Measurements from ENCODE around the gene TLR8. TPM values are rescaled to one million over a fixed set of nuclear protein-coding genes. Genes with fewer than 3 reads are reported as not detected.

TLR8 gene
- total and polyA plus RNA-seq, 2 of the 4 experiments (the other 2 are of a cell fraction) = not detected

DNA sequence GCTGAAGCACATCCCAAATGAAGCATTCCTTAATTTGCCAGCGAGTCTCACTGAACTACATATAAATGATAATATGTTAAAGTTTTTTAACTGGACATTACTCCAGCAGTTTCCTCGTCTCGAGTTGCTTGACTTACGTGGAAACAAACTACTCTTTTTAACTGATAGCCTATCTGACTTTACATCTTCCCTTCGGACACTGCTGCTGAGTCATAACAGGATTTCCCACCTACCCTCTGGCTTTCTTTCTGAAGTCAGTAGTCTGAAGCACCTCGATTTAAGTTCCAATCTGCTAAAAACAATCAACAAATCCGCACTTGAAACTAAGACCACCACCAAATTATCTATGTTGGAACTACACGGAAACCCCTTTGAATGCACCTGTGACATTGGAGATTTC is 14.6 kb downstream of the TLR8 start:
- no peaks in the 10 kb centered on the region for H3K9me1 ChIP-seq (ENCODE audit: insufficient read depth, low read length)
- H3K4me2 ChIP-seq (ENCODE audit: low read depth, low read length) = no peak overlapping the region
- ATAC-seq (ENCODE audit: low read depth) (no peak), DNase-seq (no peak)
- H3K4ac ChIP-seq (ENCODE audit: low read depth, low read length) = no peak overlapping the region
- TF ChIP-seq NFE2L2 (IDR thresholded peaks at IDR 0.05; ENCODE audit: low read depth, low read length) (no peak), CEBPB (IDR thresholded peaks at IDR 0.05; ENCODE audit: low read depth, low read length) (no peak), RFX5 (IDR thresholded peaks at IDR 0.05; ENCODE audit: low read depth, low read length) (no peak), BHLHE40 (IDR thresholded peaks at IDR 0.05; ENCODE audit: low read depth, low read length) (no peak), CHD1 (IDR thresholded peaks at IDR 0.05; ENCODE audit: low read depth, low read length) (no peak), POLR2A (IDR thresholded peaks at IDR 0.05; ENCODE audit: low read depth, low read length) (no peak), FOS (IDR thresholded peaks at IDR 0.05; ENCODE audit: low read depth, low read length) (no peak), RCOR1 (IDR thresholded peaks at IDR 0.05; ENCODE audit: insufficient replicate concordance, low read length) (no peak), MAFK (IDR thresholded peaks at IDR 0.05; ENCODE audit: low read depth, low read length) (no peak), SMC3 (IDR thresholded peaks at IDR 0.05; ENCODE audit: low read depth, low read length) (no peak), CTCF (conservative IDR thresholded peaks at IDR 0.05; ENCODE audit: low read depth, low read length) (no peak)
- no peaks in the 10 kb centered on the region for H4K20me1 ChIP-seq (ENCODE audit: insufficient read depth, low read length)
- 69% methylated on average over 4 of the region's 8 CpGs; no CpG with 5 or more reads in 1 of the 2 experiments for WGBS, 2 experiments (ENCODE audit: extremely low coverage in 2 of 2, insufficient read length in 1 of 2)
- no peak overlapping the region for H2BK15ac ChIP-seq (ENCODE audit: low read depth, low read length)
- POLR2A ChIA-PET (ENCODE audit: unreplicated experiment) = no interaction called here
- no peak overlapping the region for H3K14ac ChIP-seq (replicated peaks; ENCODE audit: low read depth, low read length)
- no peak overlapping the region for H3K27ac ChIP-seq (ENCODE audit: insufficient read depth, low read length)
- H3K9me3 ChIP-seq (ENCODE audit: control insufficient read depth, insufficient read depth, low read length) = no peaks in the 10 kb centered on the region
- H3K9ac ChIP-seq (ENCODE audit: low read depth, low read length) = no peak overlapping the region
- H2BK20ac ChIP-seq (ENCODE audit: low read depth, low read length) = no peak overlapping the region
- H3K4me3 ChIP-seq (ENCODE audit: insufficient read depth, low read depth, low read length) = no peak overlapping the region
- dilution Hi-C loops (cut with HindIII; ENCODE audit: low sequenced_read_pairs, unreplicated experiment) (no loop called here), intact Hi-C loops (cut with micrococcal nuclease) (no loop called here), in situ Hi-C loops (cut with MboI; ENCODE audit: low sequenced_read_pairs) (no loop called here)
- no peak overlapping the region for H3K56ac ChIP-seq (ENCODE audit: extremely low read depth, insufficient read depth, low read length)
- H4K5ac ChIP-seq (ENCODE audit: low read depth, low read length) = no peak overlapping the region
- no peak overlapping the region for H3K18ac ChIP-seq (ENCODE audit: low read depth, low read length)
- no peak overlapping the region for H2AFZ ChIP-seq (replicated peaks; ENCODE audit: low read length, poor library complexity)
- no peak overlapping the region for H2BK120ac ChIP-seq (ENCODE audit: low read depth, low read length)
- H2BK5ac ChIP-seq (ENCODE audit: low read depth, low read length, poor library complexity, severe bottlenecking) = no peak overlapping the region
- no peak overlapping the region for H2AK5ac ChIP-seq (ENCODE audit: low read depth, low read length)
- no peak overlapping the region for H2AK9ac ChIP-seq (replicated peaks; ENCODE audit: low read depth, low read length, poor library complexity)
- no TSS peak for BruUV-seq (replicated peaks)
- H3K23ac ChIP-seq (ENCODE audit: low read depth, low read length) = no peak overlapping the region
- CTCF ChIA-PET = interaction anchor here (0.6 kb wide), 1 partner anchor 941 kb away, joined by 3 read pairs; no protein-coding TSS in a partner anchor
- no peaks in the 10 kb centered on the region for H3K36me3 ChIP-seq (ENCODE audit: control insufficient read depth, insufficient read depth, low read length)
- H3K79me1 ChIP-seq (ENCODE audit: low read depth in 1 of 2, low read length in 2 of 2) = no peaks in the 10 kb centered on the region
- no peak overlapping the region for H4K8ac ChIP-seq (ENCODE audit: low read depth in 2 of 2, low read length in 2 of 2)
- H4K91ac ChIP-seq (ENCODE audit: insufficient read depth, low read depth, low read length) = no peak overlapping the region
- no peaks in the 10 kb centered on the region for H3K4me1 ChIP-seq (ENCODE audit: control insufficient read depth, insufficient read depth, low read length)
- no peaks in the 10 kb centered on the region; the same call in 1 of the 2 replicates for H3K27me3 ChIP-seq (ENCODE audit: control insufficient read depth, insufficient read depth, low read length)

Measured in IMR-90 (cell line).